Measurements from ENCODE around the gene PRKG1.
A peak's percentile ranks its signal among the peaks of the same experiment; 100 is the strongest.

PRKG1 gene

DNA sequence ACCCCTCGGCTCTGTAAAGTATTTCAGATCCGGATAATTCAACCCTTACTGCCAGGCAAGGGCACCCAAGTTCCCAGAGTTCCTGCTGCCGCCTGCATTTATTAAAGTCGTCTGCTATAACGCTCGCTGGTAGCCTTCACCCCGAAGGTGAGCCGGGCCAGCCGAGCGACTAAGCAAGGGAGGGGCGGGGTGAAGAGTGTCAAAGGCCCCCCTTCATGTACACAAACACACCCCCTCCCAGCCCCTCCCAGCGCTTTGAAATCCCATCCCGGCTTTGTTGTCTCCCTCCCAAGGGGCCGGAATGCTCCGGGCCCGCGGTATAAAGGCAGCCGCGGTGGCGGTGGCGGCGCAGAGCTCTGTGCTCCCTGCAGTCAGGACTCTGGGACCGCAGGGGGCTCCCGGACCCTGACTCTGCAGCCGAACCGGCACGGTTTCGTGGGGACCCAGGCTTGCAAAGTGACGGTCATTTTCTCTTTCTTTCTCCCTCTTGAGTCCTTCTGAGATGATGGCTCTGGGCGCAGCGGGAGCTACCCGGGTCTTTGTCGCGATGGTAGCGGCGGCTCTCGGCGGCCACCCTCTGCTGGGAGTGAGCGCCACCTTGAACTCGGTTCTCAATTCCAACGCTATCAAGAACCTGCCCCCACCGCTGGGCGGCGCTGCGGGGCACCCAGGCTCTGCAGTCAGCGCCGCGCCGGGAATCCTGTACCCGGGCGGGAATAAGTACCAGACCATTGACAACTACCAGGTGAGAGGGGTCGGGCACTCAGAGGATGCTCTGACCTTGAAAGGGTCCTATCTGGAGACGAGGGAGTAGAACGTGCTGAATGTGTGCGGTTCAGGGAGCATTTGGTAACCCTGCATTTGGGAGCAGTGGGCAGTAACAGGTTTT, 1239.9 kb downstream of the PRKG1 start, which contains the start of gene DKK1:
Gene DKK1, plus strand, starts transcription at position 349 of the 889 bp plus-strand sequence. Its CDS starts 154 bp downstream, at position 503.
- TF ChIP-seq, protein P1, sequence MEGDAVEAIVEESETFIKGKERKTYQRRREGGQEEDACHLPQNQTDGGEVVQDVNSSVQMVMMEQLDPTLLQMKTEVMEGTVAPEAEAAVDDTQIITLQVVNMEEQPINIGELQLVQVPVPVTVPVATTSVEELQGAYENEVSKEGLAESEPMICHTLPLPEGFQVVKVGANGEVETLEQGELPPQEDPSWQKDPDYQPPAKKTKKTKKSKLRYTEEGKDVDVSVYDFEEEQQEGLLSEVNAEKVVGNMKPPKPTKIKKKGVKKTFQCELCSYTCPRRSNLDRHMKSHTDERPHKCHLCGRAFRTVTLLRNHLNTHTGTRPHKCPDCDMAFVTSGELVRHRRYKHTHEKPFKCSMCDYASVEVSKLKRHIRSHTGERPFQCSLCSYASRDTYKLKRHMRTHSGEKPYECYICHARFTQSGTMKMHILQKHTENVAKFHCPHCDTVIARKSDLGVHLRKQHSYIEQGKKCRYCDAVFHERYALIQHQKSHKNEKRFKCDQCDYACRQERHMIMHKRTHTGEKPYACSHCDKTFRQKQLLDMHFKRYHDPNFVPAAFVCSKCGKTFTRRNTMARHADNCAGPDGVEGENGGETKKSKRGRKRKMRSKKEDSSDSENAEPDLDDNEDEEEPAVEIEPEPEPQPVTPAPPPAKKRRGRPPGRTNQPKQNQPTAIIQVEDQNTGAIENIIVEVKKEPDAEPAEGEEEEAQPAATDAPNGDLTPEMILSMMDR (IDR thresholded peaks at IDR 0.05; ENCODE audit: extremely low read depth, insufficient read depth, missing control alignments): peak; percentile 62
- in situ Hi-C loops (cut with MboI; ENCODE audit: low pct_unique_long_range_greater_than_20kb, low sequenced_read_pairs, unreplicated experiment): loop anchor here (10.0 to 25.0 kb wide), 2 partner anchors 171 to 273 kb away; no protein-coding TSS in a partner anchor
- peak; percentile 28 for DNase-seq (ENCODE audit: low spot score)

DNA sequence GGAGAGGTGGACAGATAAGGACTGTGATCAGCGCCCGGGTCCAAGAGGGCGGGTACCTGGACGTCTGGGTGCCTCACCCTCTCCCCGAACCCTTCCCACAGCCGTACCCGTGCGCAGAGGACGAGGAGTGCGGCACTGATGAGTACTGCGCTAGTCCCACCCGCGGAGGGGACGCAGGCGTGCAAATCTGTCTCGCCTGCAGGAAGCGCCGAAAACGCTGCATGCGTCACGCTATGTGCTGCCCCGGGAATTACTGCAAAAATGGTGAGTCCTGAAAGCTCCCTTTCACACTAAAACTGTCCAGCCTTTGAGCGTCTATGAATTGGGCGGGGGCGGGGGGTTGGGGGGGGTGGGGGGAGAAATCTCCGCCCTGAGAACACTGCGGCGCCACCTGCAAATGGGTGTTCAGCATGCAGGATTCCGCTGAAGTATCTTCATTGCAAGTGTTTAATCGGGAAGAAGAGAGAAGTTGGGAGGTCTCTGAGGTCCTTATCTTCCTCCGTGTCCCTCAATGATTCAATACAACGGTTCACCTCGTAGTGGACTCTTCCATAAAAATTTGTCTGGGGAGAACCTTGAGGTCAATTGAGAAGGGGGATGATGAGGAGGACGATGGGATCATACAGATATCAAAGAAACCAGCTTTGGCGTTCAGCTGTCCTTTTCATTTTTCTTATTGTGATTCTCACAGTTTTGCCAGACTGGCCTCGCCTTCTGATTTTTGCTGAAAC, 1240.7 kb downstream of the PRKG1 start:
- DNase-seq (ENCODE audit: low spot score): no peak
- TF ChIP-seq, protein P1 (IDR thresholded peaks at IDR 0.05; ENCODE audit: extremely low read depth, insufficient read depth, missing control alignments): no peak
- in situ Hi-C loops (cut with MboI; ENCODE audit: low pct_unique_long_range_greater_than_20kb, low sequenced_read_pairs, unreplicated experiment): loop anchor here (10.0 to 25.0 kb wide), 2 partner anchors 170 to 272 kb away; no protein-coding TSS in a partner anchor

DNA sequence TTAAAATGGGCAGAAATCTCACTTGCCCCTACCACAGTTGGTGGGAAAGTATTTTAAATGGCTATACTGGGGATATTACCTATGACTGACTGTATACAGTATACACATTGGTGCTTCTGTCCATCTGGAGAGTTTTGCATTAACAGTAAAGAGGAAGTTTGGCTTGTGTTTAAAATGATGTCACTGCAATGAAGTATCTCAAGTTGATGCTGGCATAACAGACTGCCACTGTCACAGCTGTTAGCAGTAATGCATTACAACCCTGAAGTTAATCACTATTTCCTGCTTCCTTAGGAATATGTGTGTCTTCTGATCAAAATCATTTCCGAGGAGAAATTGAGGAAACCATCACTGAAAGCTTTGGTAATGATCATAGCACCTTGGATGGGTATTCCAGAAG, 1241.7 kb downstream of the PRKG1 start:
- in situ Hi-C loops (cut with MboI; ENCODE audit: low pct_unique_long_range_greater_than_20kb, low sequenced_read_pairs, unreplicated experiment): loop anchor here (10.0 to 25.0 kb wide), 2 partner anchors 169 to 271 kb away; no protein-coding TSS in a partner anchor
- TF ChIP-seq, protein P1 (IDR thresholded peaks at IDR 0.05; ENCODE audit: extremely low read depth, insufficient read depth, missing control alignments): no peak
- DNase-seq (ENCODE audit: low spot score): no peak

DNA sequence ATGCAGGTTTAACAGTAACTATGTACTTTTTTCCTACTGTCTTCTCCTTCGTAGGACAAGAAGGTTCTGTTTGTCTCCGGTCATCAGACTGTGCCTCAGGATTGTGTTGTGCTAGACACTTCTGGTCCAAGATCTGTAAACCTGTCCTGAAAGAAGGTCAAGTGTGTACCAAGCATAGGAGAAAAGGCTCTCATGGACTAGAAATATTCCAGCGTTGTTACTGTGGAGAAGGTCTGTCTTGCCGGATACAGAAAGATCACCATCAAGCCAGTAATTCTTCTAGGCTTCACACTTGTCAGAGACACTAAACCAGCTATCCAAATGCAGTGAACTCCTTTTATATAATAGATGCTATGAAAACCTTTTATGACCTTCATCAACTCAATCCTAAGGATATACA, 1242.2 kb downstream of the PRKG1 start:
- no peak for DNase-seq (ENCODE audit: low spot score)
- in situ Hi-C loops (cut with MboI; ENCODE audit: low pct_unique_long_range_greater_than_20kb, low sequenced_read_pairs, unreplicated experiment): loop anchor here (10.0 to 25.0 kb wide), 2 partner anchors 168 to 271 kb away; no protein-coding TSS in a partner anchor
- TF ChIP-seq, protein P1 (IDR thresholded peaks at IDR 0.05; ENCODE audit: extremely low read depth, insufficient read depth, missing control alignments): no peak

DNA sequence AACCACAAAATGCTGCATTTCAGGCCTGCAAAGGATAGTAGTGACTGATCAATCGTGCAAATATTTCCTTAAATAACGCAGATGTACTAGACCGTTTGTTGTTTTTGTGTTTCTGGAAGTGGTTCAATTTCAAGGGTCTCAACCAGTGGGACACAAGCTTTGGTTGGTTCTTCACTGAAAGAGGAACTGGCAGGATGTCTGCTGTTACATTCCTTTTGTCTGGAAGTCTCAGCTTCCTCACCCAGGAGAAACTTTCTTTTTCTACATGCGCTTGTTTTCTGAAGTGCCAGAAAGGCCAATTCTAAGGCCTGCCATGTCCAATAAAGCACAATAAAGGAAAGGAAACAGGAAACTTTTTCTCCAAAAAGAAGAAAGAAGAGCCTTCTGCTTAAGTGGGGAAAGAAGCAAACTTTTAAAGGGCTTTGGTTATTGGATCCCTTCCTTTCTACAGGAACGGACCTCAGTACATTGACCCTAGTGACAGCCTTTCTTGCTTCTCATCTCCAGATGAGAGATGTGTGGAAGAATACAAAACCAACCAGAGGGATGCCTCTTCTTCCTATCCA, 1243.9 kb downstream of the PRKG1 start:
- TF ChIP-seq, protein P1 (IDR thresholded peaks at IDR 0.05; ENCODE audit: extremely low read depth, insufficient read depth, missing control alignments): no peak
- in situ Hi-C loops (cut with MboI; ENCODE audit: low pct_unique_long_range_greater_than_20kb, low sequenced_read_pairs, unreplicated experiment): loop anchor here (10.0 to 25.0 kb wide), 2 partner anchors 167 to 269 kb away; no protein-coding TSS in a partner anchor
- DNase-seq (ENCODE audit: low spot score): no peak
